ENCODE results near the gene TMEM132A.
A peak's percentile ranks its signal among the peaks of the same experiment; 100 is the strongest.

DNA sequence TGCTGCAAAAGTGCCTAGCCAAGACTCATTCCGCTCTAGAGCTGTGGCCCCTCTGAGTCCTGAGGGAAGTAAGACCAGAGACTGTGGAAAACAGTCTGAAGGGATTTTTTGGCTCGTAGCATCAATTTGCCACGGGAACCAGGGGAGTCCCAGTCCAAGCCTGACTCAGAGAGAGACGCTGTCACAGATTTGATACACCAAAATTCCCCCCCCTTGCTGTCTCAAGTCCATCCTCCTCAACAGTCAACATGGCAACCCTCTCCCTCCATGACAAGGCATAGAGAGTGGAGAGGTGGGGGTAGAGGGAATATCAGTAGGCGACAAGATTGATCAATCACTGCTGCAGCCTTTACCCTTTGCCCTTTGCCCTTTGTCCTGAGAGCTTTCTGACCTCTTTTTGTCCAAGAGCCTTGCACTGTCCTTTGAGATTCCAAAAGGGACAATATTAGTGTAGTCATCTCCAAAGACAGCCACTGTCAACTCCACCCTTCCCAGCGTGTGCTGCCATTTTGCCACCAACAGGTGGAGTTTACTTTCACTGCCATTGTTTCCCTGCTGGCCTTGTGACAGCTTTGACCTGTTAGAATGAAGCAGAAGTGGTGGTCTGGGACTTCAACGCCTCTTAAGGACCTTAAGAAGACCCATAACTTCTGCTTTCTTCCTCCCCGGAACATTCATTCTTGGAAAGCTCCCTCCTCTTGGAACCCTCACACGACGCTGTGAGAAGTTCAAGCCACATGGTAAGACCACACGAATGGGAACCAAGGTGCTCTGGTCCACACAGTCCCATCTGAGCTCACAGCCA, 20.4 kb downstream of the TMEM132A start:
- TF ChIP-seq, protein P1, sequence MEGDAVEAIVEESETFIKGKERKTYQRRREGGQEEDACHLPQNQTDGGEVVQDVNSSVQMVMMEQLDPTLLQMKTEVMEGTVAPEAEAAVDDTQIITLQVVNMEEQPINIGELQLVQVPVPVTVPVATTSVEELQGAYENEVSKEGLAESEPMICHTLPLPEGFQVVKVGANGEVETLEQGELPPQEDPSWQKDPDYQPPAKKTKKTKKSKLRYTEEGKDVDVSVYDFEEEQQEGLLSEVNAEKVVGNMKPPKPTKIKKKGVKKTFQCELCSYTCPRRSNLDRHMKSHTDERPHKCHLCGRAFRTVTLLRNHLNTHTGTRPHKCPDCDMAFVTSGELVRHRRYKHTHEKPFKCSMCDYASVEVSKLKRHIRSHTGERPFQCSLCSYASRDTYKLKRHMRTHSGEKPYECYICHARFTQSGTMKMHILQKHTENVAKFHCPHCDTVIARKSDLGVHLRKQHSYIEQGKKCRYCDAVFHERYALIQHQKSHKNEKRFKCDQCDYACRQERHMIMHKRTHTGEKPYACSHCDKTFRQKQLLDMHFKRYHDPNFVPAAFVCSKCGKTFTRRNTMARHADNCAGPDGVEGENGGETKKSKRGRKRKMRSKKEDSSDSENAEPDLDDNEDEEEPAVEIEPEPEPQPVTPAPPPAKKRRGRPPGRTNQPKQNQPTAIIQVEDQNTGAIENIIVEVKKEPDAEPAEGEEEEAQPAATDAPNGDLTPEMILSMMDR (conservative IDR thresholded peaks at IDR 0.05; ENCODE audit: low read depth, low read length), result peak; percentile 39; the same call in 1 of the 2 replicates
- TF ChIP-seq EZH2 (IDR thresholded peaks at IDR 0.05; ENCODE audit: low read length, unreplicated experiment) (no peak), EZH2phosphoT487 (IDR thresholded peaks at IDR 0.05; ENCODE audit: borderline replicate concordance, low read length) (no peak)

Data from PC-3 (cell line).